HUES6 (cell line): ENCODE data around the gene PFN1.
"Not testable (repeated sequence)": the region's sequence is repeated elsewhere in the genome, so short reads cannot be mapped to it uniquely, and the experiment has no call there.

Source experiments
- H3K27ac ChIP-seq: 2 replicates; pipeline ENCODE4 v1.7.0; 2013; ENCODE audit warnings: low read depth, mild to moderate bottlenecking, low read length, inconsistent platforms
- H3K27me3 ChIP-seq: 2 replicates; pipeline ENCODE4 v1.6.1; 2013; ENCODE audit warnings: low read length; ENCODE audit not compliant: control insufficient read depth, insufficient read depth
- H3K36me3 ChIP-seq: 2 replicates; pipeline ENCODE4 v1.6.1; 2013; ENCODE audit warnings: low read length; ENCODE audit not compliant: control insufficient read depth, insufficient read depth
- H3K4me1 ChIP-seq: 2 replicates; pipeline ENCODE4 v1.6.1; 2013; ENCODE audit warnings: low read length; ENCODE audit not compliant: control insufficient read depth, insufficient read depth
- H3K4me3 ChIP-seq: 2 replicates; pipeline ENCODE4 v1.5.1; 2013; ENCODE audit warnings: low read depth, low read length
- H3K9ac ChIP-seq: one replicate; pipeline ENCODE4 v1.6.1; 2013; ENCODE audit warnings: mild to moderate bottlenecking, low read length
- H3K9me3 ChIP-seq: 2 replicates; pipeline ENCODE4 v1.6.1; 2013; ENCODE audit warnings: low read depth, low read length; ENCODE audit not compliant: control insufficient read depth, insufficient read depth

Gene PFN1

GRCh38 chr17:4934173-4934979 is 14.0 kb downstream of the PFN1 start:
- Histone ChIP-seq H3K27me3 (no peaks in the 10 kb centered on the region), H3K36me3 (peaks cover 42% of the 10 kb centered on the region), H3K4me1 (peaks cover 10% of the 10 kb centered on the region), H3K9me3 (no peaks in the 10 kb centered on the region), H3K9ac (no peak overlapping the region), H3K4me3 (no peak overlapping the region), H3K27ac (no peak overlapping the region)

DNA sequence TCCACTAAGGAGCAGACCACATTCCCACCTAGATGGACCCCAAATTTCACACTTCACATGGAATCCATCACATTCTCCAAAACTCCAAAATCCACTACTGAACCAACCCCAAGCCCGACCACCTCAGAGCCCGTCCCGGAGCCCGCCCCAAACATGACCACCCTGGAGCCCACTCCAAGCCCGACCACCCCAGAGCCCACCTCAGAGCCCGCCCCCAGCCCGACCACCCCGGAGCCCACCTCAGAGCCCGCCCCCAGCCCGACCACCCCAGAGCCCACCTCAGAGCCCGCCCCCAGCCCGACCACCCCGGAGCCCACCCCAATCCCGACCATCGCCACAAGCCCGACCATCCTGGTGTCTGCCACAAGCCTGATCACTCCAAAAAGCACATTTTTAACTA is 14.7 kb downstream of the PFN1 start:
- no peak overlapping the region for H3K27ac ChIP-seq
- no peaks in the 10 kb centered on the region for H3K9me3 ChIP-seq
- peaks cover 49% of the 10 kb centered on the region for H3K36me3 ChIP-seq
- H3K9ac ChIP-seq: no peak overlapping the region
- no peaks in the 10 kb centered on the region for H3K27me3 ChIP-seq
- H3K4me3 ChIP-seq: no peak overlapping the region
- H3K4me1 ChIP-seq: peaks cover 6% of the 10 kb centered on the region

- peaks cover 42% of the 10 kb centered on the region for H3K36me3 ChIP-seq
- H3K27me3 ChIP-seq: no peaks in the 10 kb centered on the region
- no peak overlapping the region for H3K9ac ChIP-seq
- no peaks in the 10 kb centered on the region for H3K9me3 ChIP-seq
- no peak overlapping the region for H3K4me3 ChIP-seq
- H3K4me1 ChIP-seq: peaks cover 4% of the 10 kb centered on the region; the same call in 1 of the 2 replicates
- no peak overlapping the region for H3K27ac ChIP-seq
These were observed 15.6 kb downstream of the PFN1 start for GRCh38 chr17:4932756-4933155.

- H3K36me3 ChIP-seq: peaks cover 35% of the 10 kb centered on the region
- H3K4me3 ChIP-seq: no peak within 1 kb of the TSS
- H3K9me3 ChIP-seq: no peaks in the 10 kb centered on the region
- H3K27me3 ChIP-seq: no peaks in the 10 kb centered on the region
- H3K4me1 ChIP-seq: peaks cover 4% of the 10 kb centered on the region; the same call in 1 of the 2 replicates
- H3K9ac ChIP-seq: no peak within 1 kb of the TSS
- H3K27ac ChIP-seq: no peak within 1 kb of the TSS
These were observed 16.4 kb downstream of the PFN1 start, which contains the start of gene GP1BA for GRCh38 chr17:4931963-4932362. Gene GP1BA, plus strand, starts transcription at chr17:4932277. Its CDS starts 328 bp downstream, at chr17:4932605.

DNA sequence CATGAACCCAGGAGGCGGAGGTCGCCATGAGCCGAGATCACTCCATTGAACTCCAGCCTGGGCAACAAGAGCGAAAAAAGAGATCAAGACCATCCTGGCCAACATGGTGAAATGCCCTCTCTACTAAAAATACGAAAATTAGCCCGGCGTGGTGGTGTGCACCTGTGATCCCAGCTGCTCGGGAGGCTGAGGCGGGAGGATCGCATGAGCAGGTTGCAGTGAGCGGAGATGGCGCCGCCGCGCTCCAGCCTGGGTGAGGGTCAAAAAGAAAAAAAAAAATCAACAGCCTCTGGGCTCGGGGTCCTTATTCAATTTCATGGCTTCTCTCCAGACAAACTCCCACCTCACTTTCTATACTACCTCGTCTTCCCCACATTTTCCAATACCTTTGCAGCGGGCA is 19.4 kb downstream of the PFN1 start:
- Histone ChIP-seq H3K27ac (no peak overlapping the region), H3K9ac (no peak overlapping the region), H3K36me3 (peaks cover 23% of the 10 kb centered on the region; the same call in 1 of the 2 replicates), H3K4me3 (no peak overlapping the region), H3K27me3 (no peaks in the 10 kb centered on the region), H3K4me1 (0 out of 2 replicates have a peak, but pooled peaks cover under 1% of the 10 kb centered on the region), H3K9me3 (no peaks in the 10 kb centered on the region)

DNA sequence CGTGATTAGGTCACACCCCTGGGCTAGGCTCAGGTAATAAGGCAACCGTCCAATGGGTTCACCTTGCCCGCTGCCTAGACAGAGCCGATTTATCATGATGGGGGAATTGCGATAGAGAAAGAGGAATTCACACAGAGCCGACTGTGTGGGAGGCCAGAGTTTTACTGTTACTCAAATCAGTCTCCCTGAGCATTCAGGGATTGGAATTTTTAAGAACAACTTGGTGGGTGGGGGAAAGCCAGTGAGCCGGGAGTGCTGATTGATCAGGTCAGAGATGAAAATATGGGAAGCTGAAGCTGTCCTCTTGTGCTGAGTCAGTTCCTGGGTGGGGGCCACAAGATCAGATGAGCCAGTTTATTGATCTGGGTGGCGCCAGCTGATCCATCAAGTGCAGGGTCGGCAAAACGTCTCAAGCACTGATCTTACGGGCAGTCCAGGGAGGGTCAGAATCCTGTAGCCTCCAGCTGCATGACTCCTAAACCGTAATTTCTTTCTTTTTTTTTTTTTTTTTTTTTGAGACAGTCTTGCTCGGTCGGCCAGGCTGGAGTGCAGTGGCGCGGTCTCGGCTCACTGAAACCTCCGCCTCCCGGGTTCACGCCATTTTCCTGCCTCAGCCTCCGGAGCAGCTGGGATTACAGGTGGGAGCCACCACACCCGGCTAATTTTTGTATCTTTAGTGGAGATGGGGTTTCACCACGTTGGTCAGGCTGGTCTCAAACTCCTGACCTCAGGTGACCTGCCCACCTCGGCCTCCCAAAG is 21.6 kb downstream of the PFN1 start:
- H3K27me3 ChIP-seq, H3K27ac ChIP-seq, H3K9ac ChIP-seq: not testable (repeated sequence)

DNA sequence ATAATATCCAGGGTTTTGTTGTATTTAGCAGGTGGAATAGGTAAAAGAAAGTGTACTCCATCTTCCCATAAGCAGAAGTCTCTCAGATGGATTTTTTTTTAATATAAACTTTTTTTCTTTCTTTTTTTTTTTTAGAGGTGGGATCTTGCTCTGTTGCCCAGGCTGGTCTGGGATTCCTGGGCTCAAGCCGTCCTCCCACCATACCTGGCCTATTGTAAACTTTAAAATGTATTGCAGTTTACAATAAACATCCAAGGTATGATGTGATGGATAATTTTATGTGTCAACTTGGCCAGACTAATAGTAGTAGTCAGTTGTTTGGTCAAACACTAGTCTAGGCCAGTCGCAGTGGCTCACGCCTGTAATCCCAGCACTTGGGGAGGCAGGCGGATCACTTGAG is 27.0 kb downstream of the PFN1 start:
- Histone ChIP-seq H3K27ac (no peak overlapping the region), H3K27me3 (no peaks in the 10 kb centered on the region), H3K36me3 (no peaks in the 10 kb centered on the region), H3K9ac (no peak overlapping the region), H3K4me1 (peaks cover 9% of the 10 kb centered on the region; the same call in 1 of the 2 replicates), H3K4me3 (no peak overlapping the region), H3K9me3 (no peaks in the 10 kb centered on the region)

More for the DNA sequence above, 21.6 kb downstream of the PFN1 start:
- H3K4me1 ChIP-seq, H3K4me3 ChIP-seq, H3K9me3 ChIP-seq: not testable (repeated sequence)
- H3K36me3 ChIP-seq: peaks cover 15% of the 10 kb centered on the region; the same call in 1 of the 2 replicates

GRCh38 chr17:4920351-4921048 is 27.8 kb downstream of the PFN1 start:
- Histone ChIP-seq H3K36me3 (no peaks in the 10 kb centered on the region), H3K27me3 (no peaks in the 10 kb centered on the region), H3K4me1 (peaks cover 9% of the 10 kb centered on the region; the same call in 1 of the 2 replicates), H3K9me3 (no peaks in the 10 kb centered on the region), H3K9ac (no peak overlapping the region), H3K4me3 (no peak overlapping the region), H3K27ac (no peak overlapping the region)

GRCh38 chr17:4919511-4920047 is 28.8 kb downstream of the PFN1 start:
- H3K9ac ChIP-seq: no peak overlapping the region
- no peak overlapping the region for H3K27ac ChIP-seq
- no peak overlapping the region for H3K4me3 ChIP-seq
- H3K4me1 ChIP-seq: peaks cover 9% of the 10 kb centered on the region; the same call in 1 of the 2 replicates
- H3K36me3 ChIP-seq: no peaks in the 10 kb centered on the region
- no peaks in the 10 kb centered on the region for H3K9me3 ChIP-seq
- no peaks in the 10 kb centered on the region for H3K27me3 ChIP-seq

DNA sequence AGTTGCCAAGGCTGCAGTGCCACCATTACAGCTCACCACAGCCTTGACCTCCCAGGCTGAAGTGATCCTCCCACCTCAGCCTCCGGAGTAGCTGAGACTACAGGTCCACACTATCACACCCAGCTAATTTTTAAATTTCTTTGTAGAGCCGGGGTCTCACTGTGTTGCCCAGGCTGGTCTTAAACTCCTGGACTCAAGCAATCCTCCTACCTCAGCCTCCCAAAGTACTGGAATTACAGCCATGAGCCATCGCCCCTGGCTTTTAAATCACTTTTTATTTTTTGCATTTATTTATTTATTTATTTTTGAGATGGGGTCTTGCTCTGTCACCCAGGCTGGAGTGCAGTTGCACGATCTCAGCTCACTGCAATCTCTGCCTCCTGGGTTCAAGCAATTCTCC is 33.8 kb downstream of the PFN1 start:
- H3K27me3 ChIP-seq, H3K36me3 ChIP-seq, H3K27ac ChIP-seq, H3K9me3 ChIP-seq, H3K9ac ChIP-seq, H3K4me3 ChIP-seq: not testable (repeated sequence)
- H3K4me1 ChIP-seq: peaks cover 10% of the 10 kb centered on the region
